ENCODE results near the gene ACKR4. TPM values are rescaled to one million over a fixed set of nuclear protein-coding genes. Genes with fewer than 3 reads are reported as not detected.

The ACKR4 gene
- polyA plus RNA-seq, 1 of the 3 experiments (the other 2 are of a cell fraction) = 0.10 TPM

GRCh38 chr3:132550579-132551305, 46.3 kb upstream of the ACKR4 start:
- no peak overlapping the region for H3K9ac ChIP-seq
- H3K9me2 ChIP-seq = no peaks in the 10 kb centered on the region
- no peaks in the 10 kb centered on the region for H3K79me2 ChIP-seq (ENCODE audit: insufficient read depth)
- no peak for DNase-seq
- peaks cover 0 to 20% of the 10 kb centered on the region in 2 experiments; a peak in 3 of 4 replicates for H3K4me1 ChIP-seq (ENCODE audit: control insufficient read depth in 1 of 2, insufficient read depth in 2 of 2, low read depth in 1 of 2, low read length in 1 of 2)
- H3K27me3 ChIP-seq (ENCODE audit: insufficient read depth) = no peaks in the 10 kb centered on the region
- H3F3A ChIP-seq (replicated peaks; ENCODE audit: insufficient read depth) = peaks cover 16% of the 10 kb centered on the region
- no peaks in the 10 kb centered on the region for H4K20me1 ChIP-seq (ENCODE audit: insufficient read depth)
- H3K4me3 ChIP-seq (ENCODE audit: low read depth in 2 of 2, low read length in 1 of 2) = no peak overlapping the region
- no peaks in the 10 kb centered on the region for H3K9me3 ChIP-seq
- no peak for TF ChIP-seq SMC3 (IDR thresholded peaks at IDR 0.05; ENCODE audit: low read depth, low read length)
- no peak for TF ChIP-seq SIN3A (IDR thresholded peaks at IDR 0.05; ENCODE audit: borderline replicate concordance, low read depth, low read length)
- no peak for TF ChIP-seq ZBTB33 (IDR thresholded peaks at IDR 0.05; ENCODE audit: borderline replicate concordance, low read depth)
- TF ChIP-seq GABPA (IDR thresholded peaks at IDR 0.05; ENCODE audit: low read depth) = no peak
- TF ChIP-seq TCF12 (IDR thresholded peaks at IDR 0.05) = no peak
- TF ChIP-seq MAX (IDR thresholded peaks at IDR 0.05; ENCODE audit: low read depth) = no peak
- TF ChIP-seq POLR2AphosphoS5 (IDR thresholded peaks at IDR 0.05; ENCODE audit: low read depth, low read length) = no peak
- TF ChIP-seq MXI1 (IDR thresholded peaks at IDR 0.05; ENCODE audit: low read depth, low read length) = no peak
- no peak for TF ChIP-seq USF2 (IDR thresholded peaks at IDR 0.05; ENCODE audit: borderline replicate concordance, low read depth, low read length)
- TF ChIP-seq NFIC (IDR thresholded peaks at IDR 0.05; ENCODE audit: borderline replicate concordance) = no peak
- no peak for TF ChIP-seq RAD21 (IDR thresholded peaks at IDR 0.05; ENCODE audit: low read length)
- no peak for TF ChIP-seq RCOR1 (IDR thresholded peaks at IDR 0.05; ENCODE audit: low read length)
- TF ChIP-seq FOXM1 (IDR thresholded peaks at IDR 0.05; ENCODE audit: low read depth) = no peak
- TF ChIP-seq EZH2phosphoT487 (IDR thresholded peaks at IDR 0.05; ENCODE audit: borderline replicate concordance, low read depth) = no peak
- no peak for TF ChIP-seq RXRA (IDR thresholded peaks at IDR 0.05; ENCODE audit: borderline replicate concordance, low read depth)
- no peak for TF ChIP-seq RFX5 (IDR thresholded peaks at IDR 0.05; ENCODE audit: low read length)
- TF ChIP-seq EP300 (IDR thresholded peaks at IDR 0.05; ENCODE audit: borderline replicate concordance in 1 of 2, low read depth in 1 of 2, low read length in 1 of 2) = no peak
- H3K27ac ChIP-seq (ENCODE audit: low read depth in 2 of 2, low read length in 1 of 2) = peak overlapping the region in 1 of 2 experiments; percentile 72; a peak in 3 of 4 replicates
- H2AFZ ChIP-seq (ENCODE audit: low read depth) = no peak overlapping the region
- ChIA-PET POLR2A (no interaction called here), CTCF (interaction anchor here (1.0 to 2.3 kb wide), 3 partner anchors 15 to 92 kb away, joined by 3 to 8 read pairs (median 3); no protein-coding TSS in a partner anchor)
- no peaks in the 10 kb centered on the region for H3K36me3 ChIP-seq (replicated peaks in 1 of 2; ENCODE audit: control insufficient read depth in 1 of 2, insufficient read depth in 2 of 2, low read length in 1 of 2)
- peak overlapping the region; percentile 17; the same call in 1 of the 2 replicates for H3K4me2 ChIP-seq
- 85% methylated on average over 3 of the region's 3 CpGs for WGBS (ENCODE audit: low lambda C conversion rate)
